ENCODE results near the gene AGAP9. TPM values are rescaled to one million over a fixed set of nuclear protein-coding genes. Genes with fewer than 3 reads are reported as not detected.

Gene AGAP9
- total and polyA plus RNA-seq, 2 of the 8 experiments (the other 6 are each of a cell fraction or from before 2014, with no cell fraction given), result 7.2 to 9.3 TPM

DNA sequence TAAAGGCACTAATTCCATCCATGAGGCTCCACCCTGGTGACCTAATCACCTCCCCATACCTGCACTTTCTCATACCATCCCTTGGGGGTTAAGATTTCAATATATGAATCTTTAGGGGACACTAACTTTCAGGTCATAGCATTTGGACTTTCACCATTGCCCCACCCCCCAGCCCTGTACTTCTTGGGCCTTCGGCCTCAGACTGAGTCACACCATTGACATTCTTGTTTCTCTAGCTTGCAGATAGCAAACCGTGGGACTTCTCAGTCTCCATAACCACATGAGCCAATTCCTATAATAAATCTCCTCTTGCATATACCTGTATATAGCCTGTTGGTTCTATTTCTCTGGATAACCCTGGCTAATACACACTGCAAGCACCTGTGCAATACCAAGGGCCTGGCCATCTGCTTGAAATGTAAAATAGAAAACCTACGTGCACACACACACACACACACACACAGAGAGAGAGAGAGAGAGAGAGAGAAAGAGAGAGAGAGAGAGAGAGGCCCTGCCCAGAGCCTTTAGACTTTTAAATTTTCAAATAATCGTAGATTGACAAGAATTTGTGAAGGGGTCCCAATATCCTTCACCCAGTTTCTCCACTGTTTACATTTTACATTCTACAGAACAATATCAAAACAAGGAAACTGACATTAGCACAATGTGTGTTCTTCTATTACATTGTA lies 64.8 kb downstream of the AGAP9 start:
- POLR2A ChIA-PET (ENCODE audit: partially characterized antibody), result no interaction called here
- no peak overlapping the region for H4K5ac ChIP-seq (ENCODE audit: insufficient read length, low read depth, low read length)
- no peak overlapping the region for H3K23ac ChIP-seq (ENCODE audit: insufficient read length)
- H2BK120ac ChIP-seq (replicated peaks; ENCODE audit: low read depth, low read length), result no peak overlapping the region
- H4K8ac ChIP-seq (ENCODE audit: extremely low read depth, insufficient read depth, low read length), result no peak overlapping the region
- H3K4me1 ChIP-seq (replicated peaks in 1 of 4; ENCODE audit: control insufficient read depth in 3 of 4, insufficient read depth in 4 of 4, low read length in 3 of 4), result no peaks in the 10 kb centered on the region
- H2BK12ac ChIP-seq (ENCODE audit: low read depth, low read length), result no peak overlapping the region
- H3K56ac ChIP-seq (replicated peaks; ENCODE audit: insufficient read length, low read depth, low read length), result no peak overlapping the region
- no peak overlapping the region for H2AK5ac ChIP-seq (ENCODE audit: low read depth, low read length)
- H3K23me2 ChIP-seq (ENCODE audit: low read depth, low read length), result no peaks in the 10 kb centered on the region
- no peak overlapping the region for H3K27ac ChIP-seq (ENCODE audit: low read depth, low read length)
- H4K91ac ChIP-seq (replicated peaks; ENCODE audit: insufficient read length, low read length), result no peak overlapping the region
- no peaks in the 10 kb centered on the region for H3K36me3 ChIP-seq (ENCODE audit: control insufficient read depth in 2 of 4, insufficient read depth in 4 of 4, low read length in 3 of 4)
- CTCF ChIA-PET (ENCODE audit: partially characterized antibody), result interaction anchor here (1.3 kb wide), 1 partner anchor 19 kb away, joined by 4 read pairs; no protein-coding TSS in a partner anchor
- no peak overlapping the region for H2BK5ac ChIP-seq (ENCODE audit: low read depth, low read length)
- DNase-seq (ENCODE audit: low read depth in 1 of 2, low spot score in 2 of 2), result peak in 1 of 2 experiments; percentile 10
- H4K20me1 ChIP-seq (replicated peaks in 1 of 2; ENCODE audit: control insufficient read depth in 1 of 2, insufficient read depth in 2 of 2, low read length in 2 of 2), result no peaks in the 10 kb centered on the region
- H3K9me3 ChIP-seq (ENCODE audit: insufficient read depth in 2 of 2, low read depth in 1 of 2, low read length in 1 of 2), result no peaks in the 10 kb centered on the region
- H2BK15ac ChIP-seq (ENCODE audit: low read length), result no peak overlapping the region
- no peak overlapping the region for H3K14ac ChIP-seq (ENCODE audit: insufficient read length)
- H3K27me3 ChIP-seq (replicated peaks in 1 of 4; ENCODE audit: control insufficient read depth in 3 of 4, extremely low read depth in 1 of 4, insufficient read depth in 3 of 4, low read length in 3 of 4), result no peaks in the 10 kb centered on the region
- H2BK20ac ChIP-seq (ENCODE audit: low read length), result no peak overlapping the region
- WGBS, 2 experiments (ENCODE audit: extremely low coverage in 1 of 2, insufficient coverage in 1 of 2, insufficient read length in 1 of 2, insufficient replicate concordance in 2 of 2, low coverage in 1 of 2, low lambda C conversion rate in 2 of 2, missing lambda C conversion rate in 1 of 2), result 78% methylated on average over 3 of the region's 4 CpGs; no CpG with 5 or more reads in 1 of the 2 experiments
- H3K79me2 ChIP-seq (ENCODE audit: control insufficient read depth in 1 of 2, insufficient read depth in 2 of 2, low read length in 2 of 2), result no peaks in the 10 kb centered on the region
- no peak overlapping the region for H3K4me3 ChIP-seq (ENCODE audit: extremely low read depth in 1 of 4, insufficient read depth in 2 of 4, low read depth in 3 of 4, low read length in 4 of 4)
- no peak overlapping the region for H3K4ac ChIP-seq (replicated peaks; ENCODE audit: insufficient read length, low read depth, low read length)
- no peak overlapping the region for H3K4me2 ChIP-seq (ENCODE audit: insufficient read depth in 1 of 2, low read depth in 2 of 2, low read length in 2 of 2)
- H3K9ac ChIP-seq (replicated peaks in 1 of 4; ENCODE audit: extremely low read depth in 1 of 4, low read depth in 3 of 4, low read length in 3 of 4), result no peak overlapping the region
- no peaks in the 10 kb centered on the region for H3K79me1 ChIP-seq (ENCODE audit: low read depth, low read length)
- FAIRE-seq, result no peak
- H3K18ac ChIP-seq (ENCODE audit: extremely low read depth, low read length), result no peak overlapping the region
- no peak overlapping the region for H2AFZ ChIP-seq (ENCODE audit: low read length)
- no peak for TF ChIP-seq SUZ12 (IDR thresholded peaks at IDR 0.05; ENCODE audit: low read length)
- TF ChIP-seq EP300 (IDR thresholded peaks at IDR 0.05; ENCODE audit: borderline replicate concordance in 1 of 2, low read depth in 2 of 2, low read length in 2 of 2), result no peak
- no peak for TF ChIP-seq ATF3 (IDR thresholded peaks at IDR 0.05; ENCODE audit: insufficient read depth, low read depth, low read length)
